Measurements from ENCODE around the gene FAM227B.
"Not testable (repeated sequence)": the region's sequence is repeated elsewhere in the genome, so short reads cannot be mapped to it uniquely, and the experiment has no call there.

The FAM227B gene

GRCh38 chr15:49372366-49372765 lies 248.3 kb downstream of the FAM227B start:
- DNase-seq (ENCODE audit: low read depth), result no peak

GRCh38 chr15:49370782-49371181 lies 249.8 kb downstream of the FAM227B start:
- DNase-seq (ENCODE audit: low read depth), result no peak

- no peak for DNase-seq (ENCODE audit: low read depth)
Measured at GRCh38 chr15:49366496-49366895, 254.1 kb downstream of the FAM227B start.

GRCh38 chr15:49361370-49361769 lies 259.2 kb downstream of the FAM227B start:
- no peak for DNase-seq (ENCODE audit: low read depth)

GRCh38 chr15:49354439-49354838 lies 266.2 kb downstream of the FAM227B start:
- not testable (repeated sequence) for DNase-seq (ENCODE audit: low read depth)

- DNase-seq (ENCODE audit: low read depth), result no peak
Measured at GRCh38 chr15:49343546-49343945, 277.1 kb downstream of the FAM227B start.

- no peak for DNase-seq (ENCODE audit: low read depth)
Measured at GRCh38 chr15:49339656-49340055, 281.0 kb downstream of the FAM227B start.

- no peak for DNase-seq (ENCODE audit: low read depth)
Measured at GRCh38 chr15:49331951-49332350, 288.7 kb downstream of the FAM227B start.

GRCh38 chr15:49331442-49331841 lies 289.2 kb downstream of the FAM227B start:
- no peak for DNase-seq (ENCODE audit: low read depth)

- no peak for DNase-seq (ENCODE audit: low read depth)
Measured at GRCh38 chr15:49330166-49330565, 290.5 kb downstream of the FAM227B start.

- no peak for DNase-seq (ENCODE audit: low read depth)
Measured at GRCh38 chr15:49328941-49329340, 291.7 kb downstream of the FAM227B start.

- no peak for DNase-seq (ENCODE audit: low read depth)
Measured at GRCh38 chr15:49327927-49328326, 292.7 kb downstream of the FAM227B start.

- no peak for DNase-seq (ENCODE audit: low read depth)
Measured at GRCh38 chr15:49323207-49323606, 297.4 kb downstream of the FAM227B start.

GRCh38 chr15:49320351-49320750 lies 300.3 kb downstream of the FAM227B start:
- no peak for DNase-seq (ENCODE audit: low read depth)

- no peak for DNase-seq (ENCODE audit: low read depth)
Measured at GRCh38 chr15:49315391-49315823, 305.2 kb downstream of the FAM227B start.

- DNase-seq (ENCODE audit: low read depth), result no peak
Measured at GRCh38 chr15:49314716-49315115, 305.9 kb downstream of the FAM227B start.

- DNase-seq (ENCODE audit: low read depth), result peak; percentile 71
Measured at GRCh38 chr15:49313650-49314049, 307.0 kb downstream of the FAM227B start.

- no peak for DNase-seq (ENCODE audit: low read depth)
Measured at GRCh38 chr15:49309889-49310288, 310.7 kb downstream of the FAM227B start.

GRCh38 chr15:49308686-49309085 lies 311.9 kb downstream of the FAM227B start:
- DNase-seq (ENCODE audit: low read depth), result no peak

GRCh38 chr15:49306551-49306950 lies 314.1 kb downstream of the FAM227B start:
- no peak for DNase-seq (ENCODE audit: low read depth)

GRCh38 chr15:49303003-49303402 lies 317.6 kb downstream of the FAM227B start:
- no peak for DNase-seq (ENCODE audit: low read depth)

- no peak for DNase-seq (ENCODE audit: low read depth)
Measured at GRCh38 chr15:49301562-49301961, 319.1 kb downstream of the FAM227B start.

GRCh38 chr15:49300856-49301255 lies 319.8 kb downstream of the FAM227B start:
- no peak for DNase-seq (ENCODE audit: low read depth)

- no peak for DNase-seq (ENCODE audit: low read depth)
Measured at GRCh38 chr15:49297584-49297983, 323.0 kb downstream of the FAM227B start.

- no peak for DNase-seq (ENCODE audit: low read depth)
Measured at GRCh38 chr15:49296258-49296657, 324.4 kb downstream of the FAM227B start.

All from GM04503 (cell line).